Activated B cell treated with CpG ODN at 0.5 μM for 24 hours (primary cell): ENCODE measurements around the gene MBD6. TPM values are rescaled to one million over a fixed set of nuclear protein-coding genes. Genes with fewer than 3 reads are reported as not detected.
A peak's percentile ranks its signal among the peaks of the same experiment; 100 is the strongest.

Experiments
- ATAC-seq: fragments of 200-7000 bp; cut with Tn5 transposase; one replicate; pipeline ENCODE4 v1.10.0; 2021; ENCODE audit warnings: low read depth, mild to moderate bottlenecking, moderate library complexity
- CTCF ChIA-PET: fragments of 350-600 bp; sonication (Branson Sonifier 250); formaldehyde crosslinking; loops from one replicate; lab custom pipeline; 2021; ENCODE audit warnings: antibody characterized with exemption; lab: Charles Lee
- POLR2A ChIA-PET: fragments of 350-600 bp; sonication (Branson Sonifier 250); formaldehyde crosslinking; loops from one replicate; lab custom pipeline; 2021; ENCODE audit warnings: antibody characterized with exemption; lab: Charles Lee
- DNase-seq: peaks from one replicate; pipeline ENCODE4 v3.0.0; 2022
- H3K27ac Mint-ChIP-seq: one replicate; pipeline ENCODE4 v1.8.0; 2020; ENCODE audit warnings: mixed read lengths
- H3K27me3 Mint-ChIP-seq: one replicate; pipeline ENCODE4 v1.8.0; 2021; ENCODE audit warnings: mixed read lengths
- H3K36me3 Mint-ChIP-seq: one replicate; pipeline ENCODE4 v1.8.0; 2021; ENCODE audit warnings: low read depth, mixed read lengths
- H3K4me1 Mint-ChIP-seq: one replicate; pipeline ENCODE4 v1.8.0; 2021; ENCODE audit warnings: mixed read lengths
- H3K4me3 Mint-ChIP-seq: one replicate; pipeline ENCODE4 v1.8.0; 2020; ENCODE audit warnings: mild to moderate bottlenecking, mixed read lengths
- H3K9me3 Mint-ChIP-seq: one replicate; pipeline ENCODE4 v1.8.0; 2020; ENCODE audit warnings: mixed read lengths
- intact Hi-C: fragments of 100-400 bp; cut with micrococcal nuclease; formaldehyde crosslinking; loops from one replicate; pipeline ENCODE4 v1.15.1; 2024
- total RNA-seq: library from RNA; stranded (reverse); gene quantifications from 2 replicates; pipeline ENCODE4 v1.2.3, GENCODE V29; 2022
- TF ChIP-seq, protein P1 (sequence below): fragments of 200-600 bp; IDR thresholded peaks from one replicate; pipeline ENCODE4 v1.8.0; 2022; ENCODE audit warnings: antibody characterized with exemption, mild to moderate bottlenecking

MBD6 gene
- total RNA-seq, 1 donor from 2014 or later = 105 TPM

DNA sequence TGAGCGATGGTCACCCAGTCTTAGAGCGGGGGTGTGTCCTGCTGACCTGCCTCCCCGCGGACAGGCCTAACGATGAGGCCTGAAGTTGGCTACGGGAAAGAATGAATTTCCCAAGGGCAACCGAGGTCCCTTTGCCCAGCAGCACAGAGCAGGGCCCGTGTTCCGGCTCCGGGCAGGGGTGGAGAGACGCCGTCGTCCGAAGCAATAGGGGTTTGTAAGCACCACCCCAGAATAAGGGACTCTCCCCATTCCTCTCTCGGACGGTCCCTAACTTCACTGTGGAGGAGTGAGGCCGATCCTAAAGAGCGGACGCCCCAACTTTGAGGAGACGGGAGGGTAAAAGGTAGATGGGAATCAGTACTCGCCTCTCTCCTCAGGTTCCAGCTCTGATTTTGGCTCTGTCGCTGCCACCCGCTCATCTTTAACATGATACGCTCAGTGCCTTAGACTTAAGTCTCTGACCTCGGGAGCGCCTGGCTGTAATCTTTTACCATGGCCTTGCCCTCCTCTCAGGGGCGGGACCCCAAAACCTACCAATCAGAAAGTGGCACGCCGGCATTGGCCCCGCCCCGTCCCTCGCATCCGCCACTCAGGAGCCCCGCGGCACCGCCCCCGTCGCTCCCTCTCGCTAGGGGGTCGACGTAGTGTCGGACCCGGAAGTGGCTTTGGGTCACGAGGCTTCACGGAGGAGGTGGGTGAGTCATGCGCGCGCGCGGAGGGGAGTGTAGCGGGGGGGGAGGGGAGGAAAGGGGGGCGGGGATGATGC is 2.4 kb upstream of the MBD6 start, which contains the start of gene DDIT3:
Gene DDIT3 (minus strand): TSS at position 462 of the 766 bp plus-strand sequence. CDS start 3,108 bp downstream, outside the sequence.
- Mint-ChIP-seq H3K9me3 (no peaks in the 10 kb centered on the region), H3K4me3 (peak within 1 kb of the TSS; percentile 98), H3K27me3 (no peaks in the 10 kb centered on the region), H3K36me3 (peaks cover 62% of the 10 kb centered on the region), H3K27ac (peak within 1 kb of the TSS; percentile 99), H3K4me1 (peaks cover 59% of the 10 kb centered on the region)
- CTCF ChIA-PET = no interaction called here
- POLR2A ChIA-PET = interaction anchor here (0.5 to 3.5 kb wide), 33 partner anchors 8 to 1702 kb away, joined by 3 to 36 read pairs (median 4); partner anchors contain the start of genes ARHGAP9, CDK4, DCTN2 and ESYT1
- peak; percentile 99 for DNase-seq
- ATAC-seq = peak; percentile 73
- intact Hi-C loops = loop anchor here (1.0 to 5.0 kb wide), 10 partner anchors 33 to 1693 kb away; partner anchors contain the start of genes ARHGAP9, CDK4, DNAJC14 and GLI1
- TF ChIP-seq, protein P1, sequence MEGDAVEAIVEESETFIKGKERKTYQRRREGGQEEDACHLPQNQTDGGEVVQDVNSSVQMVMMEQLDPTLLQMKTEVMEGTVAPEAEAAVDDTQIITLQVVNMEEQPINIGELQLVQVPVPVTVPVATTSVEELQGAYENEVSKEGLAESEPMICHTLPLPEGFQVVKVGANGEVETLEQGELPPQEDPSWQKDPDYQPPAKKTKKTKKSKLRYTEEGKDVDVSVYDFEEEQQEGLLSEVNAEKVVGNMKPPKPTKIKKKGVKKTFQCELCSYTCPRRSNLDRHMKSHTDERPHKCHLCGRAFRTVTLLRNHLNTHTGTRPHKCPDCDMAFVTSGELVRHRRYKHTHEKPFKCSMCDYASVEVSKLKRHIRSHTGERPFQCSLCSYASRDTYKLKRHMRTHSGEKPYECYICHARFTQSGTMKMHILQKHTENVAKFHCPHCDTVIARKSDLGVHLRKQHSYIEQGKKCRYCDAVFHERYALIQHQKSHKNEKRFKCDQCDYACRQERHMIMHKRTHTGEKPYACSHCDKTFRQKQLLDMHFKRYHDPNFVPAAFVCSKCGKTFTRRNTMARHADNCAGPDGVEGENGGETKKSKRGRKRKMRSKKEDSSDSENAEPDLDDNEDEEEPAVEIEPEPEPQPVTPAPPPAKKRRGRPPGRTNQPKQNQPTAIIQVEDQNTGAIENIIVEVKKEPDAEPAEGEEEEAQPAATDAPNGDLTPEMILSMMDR = no peak

DNA sequence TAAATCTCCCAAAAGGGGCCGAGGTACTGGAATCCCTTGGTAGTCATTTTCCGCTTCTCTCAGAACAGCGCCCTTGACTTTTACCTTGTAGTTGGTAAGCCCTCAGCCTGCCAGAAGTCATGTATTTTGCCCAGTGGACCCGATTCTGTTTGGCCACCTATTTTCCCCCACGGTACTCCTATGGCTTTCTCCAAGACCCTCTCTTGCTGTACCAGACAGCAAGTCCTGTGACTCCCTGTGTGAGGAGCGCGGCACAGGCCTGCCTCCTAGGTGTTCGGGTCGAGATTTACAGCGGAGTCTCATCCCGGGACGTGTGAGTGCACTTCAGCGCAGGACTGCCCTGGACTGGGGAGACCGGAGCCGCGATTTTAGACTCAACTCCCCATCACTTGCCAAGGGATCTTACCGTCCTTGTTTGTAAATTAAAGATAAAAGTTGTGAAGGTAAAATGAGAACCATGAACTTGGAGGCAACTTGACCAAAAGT is 1.1 kb upstream of the MBD6 start:
- ChIA-PET POLR2A (interaction anchor here (1.5 to 3.5 kb wide), 3 partner anchors 41 to 231 kb away, joined by 3 to 26 read pairs (median 9); partner anchors contain the start of genes ARHGAP9 and CDK4), CTCF (no interaction called here)
- peak; percentile 31 for DNase-seq
- TF ChIP-seq, protein P1 = no peak
- no peaks in the 10 kb centered on the region for H3K9me3 Mint-ChIP-seq
- intact Hi-C loops = loop anchor here (1.0 to 5.0 kb wide), 10 partner anchors 26 to 1694 kb away; partner anchors contain the start of genes CDK4, DCTN2, DNAJC14 and PIP4K2C
- no peaks in the 10 kb centered on the region for H3K27me3 Mint-ChIP-seq
- H3K36me3 Mint-ChIP-seq = peaks cover 60% of the 10 kb centered on the region
- ATAC-seq = no peak
- H3K4me3 Mint-ChIP-seq = peak overlapping the region; percentile 98
- H3K27ac Mint-ChIP-seq = peak overlapping the region; percentile 99
- peaks cover 59% of the 10 kb centered on the region for H3K4me1 Mint-ChIP-seq

DNA sequence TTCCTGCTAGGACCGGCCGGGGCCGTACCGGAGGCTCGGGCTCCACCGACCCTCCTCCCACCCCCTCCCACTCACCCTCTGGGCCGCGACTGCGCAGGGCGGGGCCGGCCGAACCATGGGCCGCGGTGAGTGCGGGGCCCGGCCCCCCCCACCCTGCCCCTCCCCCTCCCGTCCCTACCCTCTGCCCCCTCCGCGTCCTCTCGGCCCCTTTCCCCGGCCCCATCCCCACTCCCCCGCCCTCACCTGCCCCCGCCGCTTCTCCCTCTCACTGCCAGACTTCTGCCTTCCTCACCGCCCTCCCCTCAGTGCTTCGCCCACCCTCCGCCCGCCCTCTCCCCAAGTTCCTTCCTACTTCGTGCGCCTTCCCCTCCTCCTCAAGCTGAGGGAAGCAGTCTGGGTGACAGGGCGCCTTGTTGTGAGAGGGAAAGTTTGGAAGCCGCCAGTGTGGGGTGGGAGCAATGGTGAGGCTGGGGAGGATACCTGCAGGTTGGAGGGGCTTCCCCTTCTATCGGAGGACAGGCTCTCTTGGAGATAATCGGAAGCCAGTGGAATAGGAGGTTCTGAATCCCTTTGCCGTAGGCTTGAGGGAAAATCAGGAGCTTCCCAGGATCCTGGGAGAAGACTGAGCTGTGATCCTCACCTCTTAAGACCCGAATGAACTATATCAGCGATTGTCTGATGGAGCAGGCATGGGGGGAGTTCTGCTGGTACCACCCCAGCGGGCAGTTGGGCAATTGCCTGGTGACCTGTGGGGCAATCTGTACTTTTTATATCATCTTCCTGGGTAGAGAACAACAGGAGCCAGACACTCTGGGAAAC is 472 bp downstream of the MBD6 start:
- ChIA-PET CTCF (no interaction called here), POLR2A (interaction anchor here (0.5 to 2.2 kb wide), 8 partner anchors 9 to 805 kb away, joined by 3 to 18 read pairs (median 5); partner anchors contain the start of genes ARHGAP9 and DCTN2)
- intact Hi-C loops = loop anchor here (1.0 to 5.0 kb wide), 8 partner anchors 24 to 1696 kb away; partner anchors contain the start of genes DCTN2, DNAJC14, PIP4K2C and RPL41
- TF ChIP-seq, protein P1 = no peak
- DNase-seq = no peak
- peak overlapping the region; percentile 92 for H3K4me3 Mint-ChIP-seq
- peaks cover 57% of the 10 kb centered on the region for H3K36me3 Mint-ChIP-seq
- no peak for ATAC-seq
- peaks cover 52% of the 10 kb centered on the region for H3K4me1 Mint-ChIP-seq
- peak overlapping the region; percentile 86 for H3K27ac Mint-ChIP-seq
- H3K27me3 Mint-ChIP-seq = no peaks in the 10 kb centered on the region
- H3K9me3 Mint-ChIP-seq = no peaks in the 10 kb centered on the region

DNA sequence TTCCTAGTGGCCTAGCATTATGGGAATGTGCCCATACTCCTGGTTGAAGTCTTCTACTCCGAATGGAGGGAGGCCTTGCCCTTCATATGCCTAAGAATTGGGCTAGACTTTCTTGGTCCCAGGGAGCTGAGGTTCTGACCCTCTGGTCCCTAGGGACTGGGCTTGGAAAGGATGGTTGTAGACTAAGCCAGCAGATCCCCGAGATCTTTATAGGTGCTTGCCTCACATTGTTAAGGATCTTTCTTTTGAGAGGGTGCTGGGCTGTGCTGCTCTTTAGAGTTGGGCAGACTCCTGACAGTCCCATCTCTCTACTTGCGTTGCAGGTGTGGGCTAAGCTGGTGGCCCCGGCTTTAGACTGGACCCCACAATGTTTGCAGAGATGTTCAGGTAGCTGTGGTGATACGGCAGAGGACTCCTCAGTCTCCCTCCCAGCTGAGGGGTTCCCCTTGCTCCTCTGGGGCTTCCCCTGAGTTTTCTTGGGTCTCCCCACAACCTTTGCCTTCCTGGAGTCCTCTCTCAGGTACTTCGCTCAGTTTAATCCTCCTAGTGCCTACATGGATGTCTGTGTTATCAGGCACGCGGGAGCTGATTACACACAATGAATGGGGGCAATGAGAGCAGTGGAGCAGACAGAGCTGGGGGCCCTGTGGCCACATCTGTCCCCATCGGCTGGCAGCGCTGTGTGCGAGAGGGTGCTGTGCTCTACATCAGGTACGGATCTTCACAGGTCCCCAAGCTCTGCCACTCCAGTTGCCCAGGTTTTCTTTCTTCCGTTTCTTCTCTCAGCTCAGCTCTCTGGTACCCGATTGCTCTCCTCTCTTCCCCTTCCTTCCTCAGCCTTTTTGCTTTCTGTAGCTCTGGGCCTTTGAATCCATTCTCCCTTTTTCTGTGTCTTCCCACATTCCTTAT is 1.3 kb downstream of the MBD6 start:
- Mint-ChIP-seq H3K4me3 (peak overlapping the region; percentile 92), H3K36me3 (peaks cover 57% of the 10 kb centered on the region), H3K4me1 (peaks cover 44% of the 10 kb centered on the region), H3K9me3 (no peaks in the 10 kb centered on the region), H3K27me3 (no peaks in the 10 kb centered on the region), H3K27ac (peak overlapping the region; percentile 86)
- DNase-seq (no peak), ATAC-seq (no peak)
- intact Hi-C loops = loop anchor here (2.0 to 5.0 kb wide), 5 partner anchors 59 to 1697 kb away; partner anchors contain the start of genes DNAJC14, RPL41, TSPAN31 and ZC3H10
- CTCF ChIA-PET = interaction anchor here (1.0 kb wide), 1 partner anchor 48 kb away, joined by 3 read pairs; no protein-coding TSS in a partner anchor
- TF ChIP-seq, protein P1 = no peak
- POLR2A ChIA-PET = interaction anchor here (0.6 to 2.2 kb wide), 7 partner anchors 9 to 806 kb away, joined by 3 to 18 read pairs (median 5); partner anchors contain the start of genes ARHGAP9 and DCTN2
